NT2/D1 (cell line): ENCODE data around the gene EREG.

ENCODE experiments used
- YY1 ChIP-seq: IDR thresholded peaks from 2 replicates; pipeline ENCODE4 v1.6.1; 2011; ENCODE audit not compliant: insufficient read length, insufficient read depth
- ZNF274 ChIP-seq: IDR thresholded peaks from 2 replicates; pipeline ENCODE4 v1.6.1; 2011; ENCODE audit warnings: mild to moderate bottlenecking, low read depth, low read length

DNA sequence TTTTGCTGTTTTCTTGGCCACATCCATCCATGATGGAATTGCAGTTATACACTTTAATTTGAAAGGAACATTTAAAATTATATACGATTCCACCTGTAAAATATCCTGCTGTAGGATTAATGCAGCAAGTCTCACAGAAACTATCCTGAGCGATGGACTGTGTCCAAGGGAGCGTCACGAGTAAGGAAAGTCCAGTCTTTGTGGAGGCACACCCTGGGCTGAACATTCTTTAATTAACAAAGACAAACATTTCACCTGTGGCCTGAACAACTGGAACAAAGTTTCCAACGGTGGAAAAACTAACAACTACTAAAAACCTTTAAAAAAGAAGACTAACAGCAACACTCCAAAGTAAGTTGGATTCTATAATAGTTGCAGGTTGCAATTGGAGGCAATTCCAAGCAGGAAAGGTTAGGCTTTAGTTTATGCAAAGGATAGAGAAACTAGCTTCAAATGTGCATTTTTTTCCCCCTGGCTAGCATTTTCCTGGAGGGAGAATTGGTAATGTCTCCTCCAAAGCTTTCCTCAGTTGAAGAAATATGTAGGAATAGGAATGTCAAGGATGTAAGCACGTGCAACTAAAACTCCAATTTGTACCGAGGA is 11.0 kb downstream of the EREG start:
- TF ChIP-seq YY1 (no peak), ZNF274 (no peak)
